ENCODE measurements around the gene KCNIP4.

GRCh38 chr4:20682853-20683252 lies 1265.7 kb downstream of the KCNIP4 start:
- TF ChIP-seq CTCF (IDR thresholded peaks at IDR 0.05) = no peak
- no peak for TF ChIP-seq POLR2A (IDR thresholded peaks at IDR 0.05)
